HAP-1 (cell line): ENCODE data around the gene MTIF3.

Experiments
- DNase-seq, 2 experiments: peaks; one replicate each; pipeline ENCODE4 v3.0.0-alpha.2; 2016 to 2020; ENCODE audit warnings: low spot score in 2 of 2
- H3K27me3 ChIP-seq: fragments of 250-450 bp; sonication (Bioruptor Pico); 2 replicates; pipeline ENCODE4 v1.5.1; 2020; ENCODE audit warnings: low read depth, mild to moderate bottlenecking, moderate library complexity
- H3K36me3 ChIP-seq: fragments of 250-450 bp; sonication (Bioruptor Pico); replicated peaks from 2 replicates; pipeline ENCODE4 v1.5.1; 2020; ENCODE audit warnings: mild to moderate bottlenecking
- H3K4me1 ChIP-seq: fragments of 250-450 bp; sonication (Bioruptor Pico); 2 replicates; pipeline ENCODE4 v1.5.1; 2020; ENCODE audit warnings: mild to moderate bottlenecking
- H3K4me3 ChIP-seq: fragments of 250-450 bp; sonication (Bioruptor Pico); 2 replicates; pipeline ENCODE4 v1.5.1; 2020; ENCODE audit warnings: mild to moderate bottlenecking, moderate library complexity
- H3K9me3 ChIP-seq: fragments of 250-450 bp; sonication (Bioruptor Pico); 2 replicates; pipeline ENCODE4 v1.5.1; 2020; ENCODE audit warnings: mild to moderate bottlenecking, moderate library complexity
- in situ Hi-C: fragments of 300-500 bp; cut with MboI; formaldehyde crosslinking; loops from 3 replicates; pipeline ENCODE4 v1.14.3; 2020; ENCODE audit warnings: low sequenced_read_pairs, inconsistent platforms, mixed read lengths

The MTIF3 gene

DNA sequence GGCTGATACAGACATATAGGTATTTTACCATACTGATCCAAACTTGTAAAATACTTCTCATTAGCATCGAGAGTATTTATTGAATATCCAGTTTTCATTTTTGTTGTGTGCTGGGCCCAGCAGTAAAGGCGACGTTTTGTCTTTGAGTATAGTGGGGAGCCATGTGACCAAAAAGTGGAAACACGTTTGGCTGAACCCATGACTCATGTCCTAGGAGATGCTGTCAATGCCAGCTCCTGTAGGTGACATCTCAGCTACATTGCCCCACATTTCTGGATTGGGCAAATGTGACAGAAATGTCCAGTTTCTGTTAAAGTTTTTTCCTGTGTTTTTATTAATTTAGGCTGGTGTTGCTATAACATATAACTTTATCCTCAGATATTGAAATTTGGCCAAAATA lies 52.0 kb downstream of the MTIF3 start:
- in situ Hi-C loops = no loop called here
- Histone ChIP-seq H3K27me3 (no peaks in the 10 kb centered on the region), H3K4me3 (no peak overlapping the region), H3K4me1 (peaks cover 8% of the 10 kb centered on the region), H3K9me3 (no peaks in the 10 kb centered on the region), H3K36me3 (no peaks in the 10 kb centered on the region)
- DNase-seq = no peak

- Histone ChIP-seq H3K36me3 (no peaks in the 10 kb centered on the region), H3K9me3 (no peaks in the 10 kb centered on the region), H3K4me3 (no peak overlapping the region), H3K27me3 (no peaks in the 10 kb centered on the region), H3K4me1 (no peaks in the 10 kb centered on the region)
- no peak for DNase-seq
- in situ Hi-C loops = no loop called here
Observed at GRCh38 chr13:27396252-27396846, 54.0 kb downstream of the MTIF3 start.

- no peaks in the 10 kb centered on the region for H3K36me3 ChIP-seq
- H3K4me1 ChIP-seq = no peaks in the 10 kb centered on the region
- in situ Hi-C loops = no loop called here
- no peak for DNase-seq
- H3K27me3 ChIP-seq = no peaks in the 10 kb centered on the region
- no peaks in the 10 kb centered on the region for H3K9me3 ChIP-seq
- H3K4me3 ChIP-seq = no peak overlapping the region
Observed at GRCh38 chr13:27395007-27395510, 55.3 kb downstream of the MTIF3 start.

GRCh38 chr13:27393101-27393500 lies 57.3 kb downstream of the MTIF3 start:
- DNase-seq = no peak
- no peaks in the 10 kb centered on the region for H3K36me3 ChIP-seq
- no peaks in the 10 kb centered on the region for H3K4me1 ChIP-seq
- no peak overlapping the region for H3K4me3 ChIP-seq
- no peaks in the 10 kb centered on the region for H3K9me3 ChIP-seq
- no peaks in the 10 kb centered on the region for H3K27me3 ChIP-seq
- in situ Hi-C loops = no loop called here

- no peak for DNase-seq
- no peaks in the 10 kb centered on the region for H3K4me1 ChIP-seq
- H3K4me3 ChIP-seq = no peak overlapping the region
- no peaks in the 10 kb centered on the region for H3K27me3 ChIP-seq
- no peaks in the 10 kb centered on the region for H3K36me3 ChIP-seq
- no peaks in the 10 kb centered on the region for H3K9me3 ChIP-seq
- in situ Hi-C loops = no loop called here
Observed at GRCh38 chr13:27391471-27391870, 58.9 kb downstream of the MTIF3 start.

GRCh38 chr13:27389891-27390290 lies 60.5 kb downstream of the MTIF3 start:
- DNase-seq = no peak
- H3K4me1 ChIP-seq = no peaks in the 10 kb centered on the region
- in situ Hi-C loops = no loop called here
- H3K27me3 ChIP-seq = no peaks in the 10 kb centered on the region
- H3K9me3 ChIP-seq = no peaks in the 10 kb centered on the region
- no peak overlapping the region for H3K4me3 ChIP-seq
- H3K36me3 ChIP-seq = no peaks in the 10 kb centered on the region

- no peaks in the 10 kb centered on the region for H3K27me3 ChIP-seq
- in situ Hi-C loops = no loop called here
- H3K9me3 ChIP-seq = no peaks in the 10 kb centered on the region
Observed at GRCh38 chr13:27388241-27388640, 62.1 kb downstream of the MTIF3 start.

More at GRCh38 chr13:27388241-27388640, 62.1 kb downstream of the MTIF3 start:
- H3K36me3 ChIP-seq = no peaks in the 10 kb centered on the region
- H3K4me1 ChIP-seq = no peaks in the 10 kb centered on the region
- DNase-seq = no peak
- H3K4me3 ChIP-seq = no peak overlapping the region
